Fibroblast of skin of right biceps (primary cell): Measurements from ENCODE around the gene HADHA.

Source experiments
- DNase-seq: peaks from one replicate; pipeline ENCODE4 v3.0.0-alpha.2; 2013

The HADHA gene

GRCh38 chr2:26243470-26244308 is 743 bp downstream of the HADHA start:
- DNase-seq, result peak; percentile 25

DNA sequence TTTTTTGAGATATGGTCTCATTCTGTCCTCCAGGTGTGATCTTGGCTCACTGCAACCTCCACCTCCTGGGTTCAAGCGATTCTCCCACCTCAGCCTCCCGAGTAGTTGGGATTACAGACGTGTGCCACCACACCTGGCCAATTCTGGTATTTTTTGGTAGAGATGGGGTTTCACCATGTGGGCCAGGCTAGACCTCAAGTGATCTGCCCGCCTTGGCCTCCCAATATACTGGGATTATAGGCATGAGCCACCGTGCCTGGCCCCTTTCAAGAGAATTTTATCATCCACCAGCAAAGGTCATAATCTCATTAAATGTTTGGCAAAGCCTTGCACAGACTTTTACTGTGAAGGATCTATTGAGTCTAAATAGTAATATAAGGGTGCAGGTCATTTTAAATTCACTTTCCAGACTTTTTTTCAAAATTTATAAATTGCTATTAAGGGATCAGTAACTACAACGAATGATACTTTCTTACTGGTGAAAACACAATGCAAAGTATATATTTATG is 2.5 kb downstream of the HADHA start:
- no peak for DNase-seq

DNA sequence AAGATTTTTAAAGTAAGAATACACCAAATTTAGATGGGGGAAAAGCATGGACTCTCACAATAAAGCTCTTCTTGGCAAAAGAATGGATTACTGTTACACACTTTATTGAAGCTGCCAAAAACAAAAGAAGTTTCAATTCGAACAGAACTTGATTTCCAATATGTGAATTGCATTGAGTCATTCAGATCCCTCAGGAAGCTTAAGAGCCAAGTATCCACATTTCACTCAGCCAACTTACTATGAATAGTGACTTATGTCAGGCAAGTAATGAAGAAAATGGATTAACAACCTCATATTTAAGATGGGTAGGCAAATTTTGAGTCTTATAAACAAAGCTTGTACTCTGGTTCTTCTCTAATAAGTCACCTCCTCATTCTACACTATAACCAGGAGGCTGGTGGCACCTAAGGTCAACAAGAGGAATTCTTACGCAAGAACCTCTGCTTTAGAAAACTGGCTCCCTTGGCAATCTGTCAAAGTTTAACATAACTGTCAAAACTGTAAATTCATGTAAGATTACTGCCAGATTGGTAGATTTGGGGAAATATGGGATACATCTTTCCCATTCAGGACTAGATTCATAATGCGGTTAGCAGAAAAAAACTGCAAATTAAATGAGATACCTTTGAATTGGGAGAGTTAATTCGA is 6.0 kb downstream of the HADHA start:
- no peak for DNase-seq

DNA sequence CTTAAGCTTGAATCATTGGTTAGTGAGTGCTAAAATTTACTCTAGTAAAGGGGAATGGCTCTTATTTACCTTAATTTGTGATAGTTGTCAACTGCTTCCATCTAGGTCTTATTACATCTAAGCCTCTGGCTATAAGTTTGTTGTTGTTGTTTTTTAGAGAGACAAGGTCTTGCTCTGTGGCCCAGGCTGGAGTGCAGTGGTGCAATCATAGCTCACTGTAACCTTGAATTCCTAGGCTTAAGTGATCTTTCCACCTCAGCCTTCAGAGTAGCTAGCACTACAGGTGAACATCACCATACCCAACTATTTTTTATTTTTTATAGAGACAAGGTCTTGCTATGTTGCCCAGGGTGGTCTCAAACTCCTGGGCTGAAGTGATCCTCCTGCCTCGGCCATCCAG is 6.6 kb downstream of the HADHA start:
- no peak for DNase-seq

DNA sequence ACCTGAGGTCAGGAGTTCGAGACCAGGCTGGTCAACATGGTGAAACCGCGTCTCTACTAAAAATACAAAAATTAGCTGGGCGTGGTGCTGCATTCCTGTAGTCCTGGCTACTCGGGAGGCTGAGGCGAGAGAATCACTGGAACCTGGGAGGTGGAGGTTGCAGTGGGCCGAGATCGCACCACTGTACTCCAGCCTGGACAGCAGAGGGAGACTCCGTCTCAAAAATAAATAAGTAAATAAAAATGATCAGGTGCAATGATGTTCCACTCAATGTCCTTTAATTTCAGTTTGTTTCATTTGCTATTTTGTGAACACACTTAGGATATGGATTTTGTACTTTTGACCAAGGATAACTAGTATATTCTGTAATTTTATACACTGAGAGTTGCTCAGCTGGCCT is 9.3 kb downstream of the HADHA start:
- no peak for DNase-seq

- DNase-seq, result no peak
Observed at GRCh38 chr2:26230806-26231205, 13.6 kb downstream of the HADHA start.

DNA sequence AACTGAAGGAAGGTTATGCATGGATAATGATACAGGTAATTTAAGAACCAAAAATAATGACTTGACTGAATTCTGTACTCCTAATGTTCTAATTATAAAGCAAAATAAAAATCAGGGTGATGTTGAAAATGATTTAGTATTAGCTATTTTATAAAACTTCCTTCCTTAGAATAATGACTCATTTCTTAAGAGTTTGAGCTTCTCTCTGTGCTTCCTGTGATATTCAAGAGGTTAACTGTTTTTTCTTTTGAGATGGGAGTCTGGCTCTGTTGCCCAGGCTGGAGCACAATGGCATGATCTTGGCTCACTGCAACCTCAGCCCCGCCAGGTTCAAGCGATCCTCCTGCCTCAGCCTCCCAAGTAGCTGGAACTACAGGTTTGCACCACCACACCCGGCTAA is 14.8 kb downstream of the HADHA start:
- no peak for DNase-seq

GRCh38 chr2:26224095-26224494 is 20.3 kb downstream of the HADHA start:
- no peak for DNase-seq

DNA sequence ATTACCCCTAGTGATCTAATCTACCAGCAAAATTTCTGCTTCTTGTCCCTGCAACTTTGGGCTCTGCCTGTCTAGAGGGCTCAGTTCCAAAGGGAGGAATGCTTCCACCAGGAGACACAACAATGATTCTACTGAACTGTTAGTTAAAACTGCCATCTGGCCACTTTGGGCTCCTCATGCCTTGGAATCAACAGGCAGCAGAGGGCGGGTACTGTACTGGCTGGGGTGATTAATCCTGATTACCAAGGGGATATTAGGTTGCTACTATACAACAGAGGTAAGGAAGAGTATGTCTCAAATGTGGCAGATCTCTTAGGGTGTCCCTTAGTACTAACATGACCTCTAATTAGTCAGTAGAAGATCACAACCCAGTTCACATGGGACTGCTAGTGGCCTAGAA is 21.4 kb downstream of the HADHA start:
- no peak for DNase-seq

GRCh38 chr2:26217720-26218119 is 26.7 kb downstream of the HADHA start:
- DNase-seq, result no peak

GRCh38 chr2:26216587-26216986 is 27.8 kb downstream of the HADHA start:
- DNase-seq, result no peak

- DNase-seq, result no peak
Observed at GRCh38 chr2:26215833-26216232, 28.6 kb downstream of the HADHA start.

- no peak for DNase-seq
Observed at GRCh38 chr2:26214759-26215158, 29.7 kb downstream of the HADHA start.

DNA sequence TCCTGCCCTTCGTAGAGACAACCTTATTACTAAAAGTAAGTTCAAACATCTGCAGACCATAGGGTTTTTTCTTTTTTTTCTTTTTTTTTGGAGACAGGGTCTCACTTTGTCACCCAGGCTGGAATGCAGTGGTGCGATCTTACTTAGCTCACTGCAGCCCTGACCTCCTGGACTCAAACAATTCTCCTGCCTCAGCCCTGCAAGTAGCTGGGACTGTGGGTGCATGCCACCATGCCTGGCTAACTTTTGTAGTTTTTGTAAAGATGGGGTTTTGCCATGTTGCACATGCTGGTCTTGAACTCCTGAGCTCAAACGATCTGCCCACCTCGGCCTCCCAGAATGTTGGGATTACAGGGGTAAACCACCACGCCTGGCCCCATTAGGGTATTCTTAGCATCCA is 32.4 kb downstream of the HADHA start:
- DNase-seq, result no peak

DNA sequence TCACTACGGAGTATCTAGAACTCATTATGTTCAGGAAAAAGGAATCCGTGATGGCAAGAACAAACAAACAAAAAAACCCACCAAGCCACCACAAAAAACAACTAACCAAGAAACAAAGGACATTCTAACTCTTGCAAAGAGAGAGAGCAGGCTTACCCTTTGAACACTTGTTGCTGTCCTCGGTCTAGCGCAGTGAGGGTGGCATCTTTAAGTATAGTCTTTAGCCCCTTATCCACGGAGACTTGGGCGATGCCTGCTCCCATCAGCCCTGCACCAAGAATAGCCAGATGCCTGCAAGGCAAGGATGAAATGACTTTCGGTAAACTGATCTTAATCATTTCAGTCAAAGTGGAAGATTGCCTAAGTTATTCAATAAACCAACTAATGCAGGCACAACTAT is 40.5 kb downstream of the HADHA start:
- DNase-seq, result no peak

DNA sequence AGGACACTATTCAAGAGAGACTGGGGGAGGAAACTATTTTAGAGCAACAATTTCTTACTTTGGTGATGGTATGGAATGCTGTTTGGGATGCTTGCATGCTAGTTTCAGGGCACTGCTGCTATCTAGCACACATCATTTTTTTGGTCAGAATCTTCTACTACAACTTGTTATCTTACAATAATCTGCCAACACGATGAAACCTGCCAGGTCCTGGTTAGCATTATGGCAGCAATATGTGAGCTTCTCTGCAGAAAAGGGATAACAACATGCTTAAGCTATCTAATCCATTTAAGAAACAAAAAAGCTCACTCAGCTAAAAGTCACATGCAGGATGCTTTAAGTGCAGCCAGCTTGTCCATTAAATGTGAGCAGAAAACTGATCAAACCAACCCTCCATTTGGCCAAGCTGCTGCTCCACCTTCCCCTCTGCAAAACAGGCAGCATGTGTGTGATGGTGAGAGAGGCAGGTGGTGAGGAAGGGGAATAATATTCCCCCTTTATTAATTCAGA is 41.4 kb downstream of the HADHA start:
- DNase-seq, result no peak

DNA sequence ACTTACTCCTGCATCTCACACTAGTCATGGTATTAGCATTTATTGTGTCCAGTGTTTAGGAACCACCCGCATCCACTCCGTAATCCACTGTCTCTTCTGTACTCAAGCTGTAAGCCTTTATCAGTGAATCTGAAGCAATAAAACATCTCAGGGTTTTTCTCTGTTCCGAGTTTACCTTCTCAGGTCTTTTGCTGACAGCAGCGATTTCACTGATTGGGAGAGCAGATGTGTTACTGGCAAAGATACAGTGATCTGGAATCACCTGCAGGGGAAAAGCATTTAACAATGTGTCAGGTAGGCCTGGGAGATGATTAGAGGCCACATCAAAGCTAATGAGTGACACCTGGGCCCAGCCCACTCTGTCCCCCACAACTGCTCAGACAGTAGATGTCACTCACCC is 46.9 kb downstream of the HADHA start:
- no peak for DNase-seq

DNA sequence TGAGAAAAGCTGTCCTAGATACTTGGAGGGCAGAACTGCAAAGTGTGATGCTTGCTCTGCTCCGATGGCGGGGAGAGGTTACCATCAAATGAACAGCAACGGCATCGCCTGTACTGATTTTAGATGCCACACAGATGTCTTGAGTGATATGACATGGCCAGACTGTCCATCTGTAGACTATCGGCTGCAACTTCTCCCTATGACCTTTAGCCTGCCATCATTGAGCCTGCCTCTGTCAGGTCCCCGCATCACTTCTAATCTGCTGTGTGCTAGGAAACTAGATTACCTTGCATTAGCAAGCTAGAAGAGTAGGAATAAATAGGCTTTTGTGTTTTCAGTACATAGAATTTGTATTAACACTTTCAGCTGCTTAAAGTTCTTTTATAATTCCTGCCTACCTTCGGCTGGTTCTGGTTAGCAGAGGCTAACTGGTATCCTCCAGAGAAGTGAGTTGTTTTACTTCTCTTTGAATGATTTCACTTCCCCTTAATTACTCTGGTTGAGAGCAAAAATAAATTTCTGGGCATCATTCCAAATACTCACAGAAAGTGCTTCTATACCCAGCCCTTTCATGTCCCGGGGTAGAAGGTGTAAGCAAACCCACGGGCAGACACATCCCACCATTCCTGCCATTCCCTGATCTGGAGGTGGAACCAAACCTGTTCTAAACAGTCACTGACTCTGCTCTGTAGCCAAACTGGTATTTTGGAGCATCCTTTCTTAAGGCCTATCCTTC is 47.6 kb downstream of the HADHA start:
- DNase-seq, result peak; percentile 13

DNA sequence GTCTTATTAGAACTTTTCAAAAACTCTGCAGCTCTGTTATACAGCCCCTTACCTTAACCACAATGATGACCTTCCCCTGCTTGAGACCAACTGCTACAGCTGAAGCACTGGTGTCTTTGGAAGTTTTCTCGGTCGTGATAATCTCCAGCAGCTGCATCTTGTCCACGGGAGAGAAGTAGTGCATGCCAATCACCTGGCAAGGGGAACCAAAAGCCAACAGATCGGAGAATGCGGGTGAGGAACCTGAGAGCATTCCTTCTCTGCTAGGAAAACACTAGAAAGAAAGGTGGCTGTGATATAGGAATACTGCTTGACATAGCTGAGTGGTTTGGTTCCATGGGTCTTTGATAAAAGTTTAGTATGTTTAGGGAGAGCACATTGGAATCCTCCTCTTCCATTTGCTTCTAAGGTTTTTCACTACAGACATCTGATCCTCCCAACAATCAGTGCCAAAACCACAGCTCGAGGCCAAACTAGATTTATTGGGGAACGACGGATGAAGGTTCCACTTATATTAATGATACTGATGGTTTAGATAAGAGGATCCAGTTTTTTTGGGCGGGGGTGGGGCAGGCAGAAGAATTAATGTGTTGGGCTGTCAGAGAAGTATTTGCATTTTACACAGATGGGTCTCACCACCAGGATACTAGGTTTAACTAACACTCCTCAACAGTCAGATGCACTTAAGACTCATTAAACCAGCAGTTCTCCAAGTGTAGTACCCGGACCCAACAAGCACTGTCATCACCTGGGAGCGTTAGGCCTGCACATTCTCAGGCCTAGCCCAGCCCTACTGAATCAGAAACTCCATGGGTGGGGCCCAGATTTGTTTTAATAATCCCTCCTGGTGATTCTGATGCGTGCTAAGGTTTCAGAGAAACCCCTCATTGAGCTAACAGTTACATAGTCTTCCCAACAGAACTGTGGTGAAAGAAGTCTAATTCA is 49.1 kb downstream of the HADHA start:
- DNase-seq, result peak; percentile 37

DNA sequence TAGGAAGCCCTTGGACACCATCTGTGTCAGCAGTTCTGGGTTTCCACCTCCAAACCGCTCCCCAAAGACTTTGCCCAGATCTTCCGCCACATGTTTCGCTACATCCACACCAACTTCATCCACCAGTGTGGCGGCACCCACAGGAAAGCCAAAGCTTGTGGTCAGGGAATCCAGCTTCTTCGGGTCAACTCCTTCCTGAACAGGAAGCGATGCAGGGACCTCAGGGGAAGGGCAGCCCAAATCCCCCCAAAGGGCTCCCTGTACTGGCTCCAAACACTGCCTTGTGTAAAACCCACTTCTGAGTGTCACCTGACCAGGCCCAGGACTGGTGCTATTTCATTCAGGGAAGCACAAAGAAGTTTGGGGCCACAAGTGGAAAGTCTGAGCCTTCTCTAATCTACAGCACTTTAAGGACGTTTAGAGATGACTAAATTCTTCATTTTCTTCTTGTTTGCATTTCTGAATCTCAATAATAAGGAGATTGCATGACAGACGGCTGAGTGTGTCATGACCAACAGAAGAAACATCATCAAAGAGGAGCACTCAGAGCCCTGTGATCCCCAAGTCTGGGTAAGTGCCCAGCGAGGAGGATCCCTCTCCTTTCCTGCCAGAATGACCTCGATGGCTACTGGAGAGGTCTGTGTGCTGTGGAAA is 50.7 kb downstream of the HADHA start:
- no peak for DNase-seq

GRCh38 chr2:26191316-26192159 is 52.9 kb downstream of the HADHA start:
- no peak for DNase-seq
